Activated T-cell treated with anti-CD3 and anti-CD28 coated beads for 4 hours (primary cell): Measurements from ENCODE around the gene OR13C5.
"Not testable (repeated sequence)": the region's sequence is repeated elsewhere in the genome, so short reads cannot be mapped to it uniquely, and the experiment has no call there.

Experiments
- DNase-seq: peaks from one replicate; pipeline ENCODE4 v3.0.0-alpha.2; 2020

Gene OR13C5, protein sequence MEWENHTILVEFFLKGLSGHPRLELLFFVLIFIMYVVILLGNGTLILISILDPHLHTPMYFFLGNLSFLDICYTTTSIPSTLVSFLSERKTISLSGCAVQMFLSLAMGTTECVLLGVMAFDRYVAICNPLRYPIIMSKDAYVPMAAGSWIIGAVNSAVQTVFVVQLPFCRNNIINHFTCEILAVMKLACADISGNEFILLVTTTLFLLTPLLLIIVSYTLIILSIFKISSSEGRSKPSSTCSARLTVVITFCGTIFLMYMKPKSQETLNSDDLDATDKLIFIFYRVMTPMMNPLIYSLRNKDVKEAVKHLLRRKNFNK

DNA sequence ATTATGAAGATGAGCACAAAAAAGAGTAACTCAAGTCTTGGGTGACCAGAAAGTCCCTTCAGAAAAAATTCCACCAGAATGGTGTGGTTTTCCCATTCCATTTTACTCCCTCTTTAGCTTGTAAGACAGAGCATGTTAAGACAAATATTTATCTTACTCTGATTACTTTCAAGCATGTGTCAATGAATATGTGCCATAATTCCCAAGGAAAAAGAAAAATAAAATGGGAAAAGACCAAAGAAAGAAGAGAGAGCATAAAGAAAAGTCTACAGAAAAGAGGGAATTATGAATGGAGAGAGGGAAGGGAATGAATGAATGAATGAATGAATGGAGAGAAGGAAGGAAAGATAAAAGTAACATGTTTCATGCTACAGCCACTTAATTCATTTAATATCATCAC lies at the start of gene OR13C5:
Gene OR13C5, minus strand, starts transcription at position 101 of the 400 bp plus-strand sequence. Its CDS starts 0 bp downstream, at position 101.
- not testable (repeated sequence) for DNase-seq

DNA sequence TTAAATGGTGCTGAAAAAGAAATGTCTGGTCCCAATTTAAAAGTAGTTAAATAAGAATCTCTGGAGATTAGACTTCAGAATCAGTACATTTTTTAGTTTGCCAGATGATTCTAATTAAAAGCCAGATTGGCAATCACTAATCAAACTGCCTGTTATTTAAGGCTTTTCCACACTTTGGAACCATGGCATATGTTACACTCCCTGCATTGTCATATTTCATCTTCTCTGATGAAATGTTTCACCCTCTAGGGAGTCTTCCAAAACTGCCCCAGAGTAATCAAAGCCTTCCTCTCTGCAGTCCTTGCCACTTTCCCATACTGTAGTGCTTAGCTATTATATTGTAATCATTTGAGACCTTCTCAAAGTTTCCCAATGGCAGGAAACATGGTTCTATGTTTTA lies 36.2 kb upstream of the OR13C5 start:
- DNase-seq = no peak

DNA sequence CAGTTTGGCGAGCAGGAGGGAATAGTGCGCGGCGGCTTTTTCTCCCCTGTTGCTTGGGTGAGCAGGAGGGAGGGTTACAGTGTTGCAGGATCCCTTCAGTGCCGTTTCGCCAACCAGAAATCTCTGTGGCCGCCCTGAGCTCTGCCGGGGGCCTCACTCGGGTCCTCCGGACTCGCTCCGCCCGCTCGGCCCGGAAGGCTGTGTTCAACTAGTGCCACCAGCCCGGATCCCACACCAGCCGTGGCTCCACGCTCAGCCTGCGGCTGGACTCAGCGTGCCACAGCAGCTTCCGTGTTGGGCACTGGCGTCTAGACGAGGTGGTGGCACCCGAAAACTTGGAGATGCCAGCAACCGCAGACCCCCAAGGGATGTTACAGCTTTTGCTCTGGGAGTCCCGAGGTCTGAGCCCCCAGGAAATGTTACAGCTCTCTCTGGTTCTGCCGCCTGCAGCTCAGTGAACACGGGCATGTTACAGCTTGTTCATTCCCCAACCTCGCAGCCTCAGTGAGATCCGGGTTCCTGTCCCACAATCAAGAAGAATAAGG lies 34.8 kb upstream of the OR13C5 start:
- DNase-seq = no peak

DNA sequence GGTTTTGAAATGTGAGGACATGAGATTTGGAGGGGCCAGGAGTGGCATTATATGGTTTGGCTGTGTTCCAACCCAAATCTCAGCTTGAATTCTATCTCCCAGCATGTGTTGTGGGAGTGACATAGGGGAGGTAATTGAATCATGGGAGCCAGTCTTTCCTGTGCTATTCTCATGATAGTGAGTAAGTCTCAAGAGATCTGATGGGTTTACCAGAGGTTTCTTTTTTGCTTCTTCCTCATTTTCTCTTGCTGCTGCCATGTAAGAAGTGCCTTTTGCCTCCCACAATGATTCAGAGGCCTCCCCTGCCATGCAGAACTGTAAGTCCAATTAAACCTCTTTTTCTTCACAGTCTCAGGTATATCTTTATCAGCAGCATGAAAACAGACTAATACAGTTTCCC lies 26.8 kb upstream of the OR13C5 start:
- DNase-seq = not testable (repeated sequence)

DNA sequence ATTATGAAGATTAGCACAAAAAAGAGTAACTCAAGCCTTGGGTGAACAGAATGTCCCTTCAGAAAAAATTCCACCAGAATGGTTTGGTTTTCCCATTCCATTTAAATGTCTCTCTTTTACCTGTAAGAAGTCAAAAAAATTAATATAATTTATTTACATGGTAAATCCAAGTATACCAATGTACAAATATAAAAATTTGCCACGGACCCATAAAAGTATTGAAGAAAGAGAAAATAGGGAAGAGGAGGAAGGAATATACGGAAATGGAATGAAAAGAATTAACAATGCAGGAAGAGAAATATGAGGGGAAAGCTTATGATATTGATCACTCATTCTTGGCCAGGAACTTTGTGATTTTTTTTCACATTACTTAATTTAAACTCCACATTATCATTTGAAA lies 18.9 kb upstream of the OR13C5 start, which contains the start of gene OR13C9:
Gene OR13C9, minus strand, starts transcription at position 101 of the 400 bp plus-strand sequence. Its CDS starts 0 bp downstream, at position 101.
- DNase-seq = no peak

DNA sequence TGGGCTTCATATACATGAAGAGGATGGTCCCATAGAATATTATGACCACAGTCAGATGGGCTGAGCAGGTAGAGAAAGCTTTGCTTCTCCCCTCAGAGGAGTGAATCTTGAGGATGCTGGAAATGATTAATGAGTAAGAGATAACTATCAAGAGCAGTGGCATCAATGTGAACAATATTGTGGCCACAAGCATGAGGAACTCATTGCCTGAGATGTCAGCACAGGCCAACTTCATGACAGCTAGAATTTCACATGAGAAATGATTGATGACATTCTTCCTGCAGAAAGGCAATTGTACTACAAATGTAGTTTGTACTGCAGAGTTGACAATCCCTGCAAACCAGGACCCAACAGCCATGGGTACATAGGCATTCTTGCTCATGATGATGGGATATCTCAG lies 18.2 kb upstream of the OR13C5 start:
- no peak for DNase-seq

DNA sequence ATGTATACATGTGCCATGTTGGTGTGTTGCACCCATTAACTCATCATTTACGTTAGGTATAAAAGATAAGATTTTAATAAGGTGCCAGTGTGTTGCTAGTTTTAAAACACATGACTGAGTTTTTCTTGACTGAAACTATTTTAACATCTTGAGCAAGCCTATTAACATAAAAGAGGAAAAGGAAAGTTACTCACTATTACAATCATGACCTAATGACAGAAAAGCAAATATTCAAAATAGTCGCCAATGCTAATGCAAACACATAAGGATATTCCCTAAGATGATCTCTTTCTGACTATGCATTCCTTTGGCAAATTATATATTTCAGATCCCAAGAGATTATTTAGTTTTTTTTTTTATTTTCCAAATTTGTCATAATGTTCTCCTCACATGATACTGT lies 12.0 kb upstream of the OR13C5 start:
- DNase-seq = no peak

DNA sequence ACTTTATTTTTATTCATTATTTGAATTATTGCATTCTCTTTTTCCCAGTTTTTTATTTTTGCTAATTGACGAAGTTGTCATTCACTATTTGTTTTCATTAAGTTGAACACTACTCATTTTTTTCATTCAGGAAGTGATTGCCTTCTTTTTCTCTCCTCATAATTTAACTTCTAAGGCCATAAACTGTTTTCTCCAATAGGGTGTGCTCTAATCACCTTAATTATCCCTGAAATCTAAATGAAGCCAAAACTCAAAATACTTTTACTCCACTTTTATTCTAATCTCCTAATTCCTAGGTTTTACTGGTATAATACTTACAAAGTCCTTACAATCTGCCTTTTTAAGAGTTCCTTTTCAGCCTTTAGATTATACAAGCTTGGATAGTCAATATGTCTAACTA lies 9.1 kb upstream of the OR13C5 start:
- no peak for DNase-seq

DNA sequence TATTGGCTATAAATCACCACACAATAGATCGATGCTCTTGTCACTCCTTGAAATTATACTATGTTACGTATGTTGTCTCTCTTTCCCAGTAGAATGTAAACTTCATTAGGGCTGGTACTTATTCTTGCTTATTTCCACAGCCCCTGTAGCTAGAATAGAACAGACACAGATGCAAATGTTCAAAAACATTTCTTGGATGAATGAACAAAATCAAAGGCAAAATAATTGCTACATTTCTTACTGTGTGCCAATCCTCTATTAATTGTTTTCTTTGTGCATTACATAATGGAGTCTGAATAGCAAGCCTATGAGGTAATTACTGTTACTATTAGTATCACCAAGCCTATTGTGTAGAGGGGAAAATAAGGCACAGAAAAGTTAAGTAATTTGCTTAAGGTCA lies 6.9 kb upstream of the OR13C5 start:
- DNase-seq = no peak

DNA sequence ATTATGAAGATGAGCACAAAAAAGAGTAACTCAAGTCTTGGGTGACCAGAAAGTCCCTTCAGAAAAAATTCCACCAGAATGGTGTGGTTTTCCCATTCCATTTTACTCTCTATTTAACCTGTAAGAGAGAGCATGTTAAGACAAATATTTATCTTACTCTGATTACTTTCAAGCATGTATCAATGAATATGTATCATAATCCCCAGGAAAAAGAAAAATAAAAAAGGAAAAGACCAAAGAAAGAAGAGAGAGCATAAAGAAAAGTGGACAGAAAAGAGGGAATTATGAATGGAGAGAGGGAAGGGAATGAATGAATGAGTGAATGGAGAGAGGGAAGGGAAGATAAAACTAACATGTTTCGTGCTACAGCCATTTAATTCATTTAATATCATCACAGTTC lies 6.3 kb upstream of the OR13C5 start, which contains the start of gene OR13C2:
Gene OR13C2, minus strand, starts transcription at position 101 of the 400 bp plus-strand sequence. Its CDS starts 0 bp downstream, at position 101.
- not testable (repeated sequence) for DNase-seq

DNA sequence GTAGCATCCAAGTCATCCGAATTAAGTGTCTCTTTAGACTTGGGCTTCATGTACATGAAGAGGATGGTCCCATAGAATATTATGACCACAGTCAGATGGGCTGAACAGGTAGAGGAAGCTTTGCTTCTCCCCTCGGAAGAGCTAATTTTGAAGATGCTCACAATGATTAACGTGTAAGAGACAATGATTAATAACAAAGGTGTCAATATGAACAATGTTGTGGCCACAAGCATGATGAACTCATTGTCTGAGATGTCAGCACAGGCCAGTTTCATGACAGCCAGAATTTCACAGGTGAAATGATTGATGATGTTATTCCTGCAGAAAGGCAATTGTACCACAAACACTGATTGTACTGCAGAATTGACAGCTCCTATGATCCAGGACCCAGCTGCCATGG lies 5.6 kb upstream of the OR13C5 start:
- no peak for DNase-seq

DNA sequence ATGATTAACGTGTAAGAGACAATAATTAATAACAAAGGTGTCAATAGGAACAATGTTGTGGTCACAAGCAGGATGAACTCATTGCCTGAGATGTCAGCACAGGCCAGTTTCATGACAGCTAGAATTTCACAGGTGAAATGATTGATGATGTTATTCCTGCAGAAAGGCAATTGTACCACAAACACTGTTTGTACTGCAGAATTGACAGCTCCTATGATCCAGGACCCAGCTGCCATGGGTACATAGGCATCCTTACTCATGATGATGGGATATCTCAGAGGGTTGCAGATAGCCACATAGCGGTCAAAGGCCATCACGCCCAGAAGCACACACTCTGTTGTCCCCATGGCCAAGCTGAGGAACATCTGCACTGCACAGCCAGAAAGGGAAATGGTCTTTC lies 464 bp downstream of the OR13C5 start:
- DNase-seq = not testable (repeated sequence)

DNA sequence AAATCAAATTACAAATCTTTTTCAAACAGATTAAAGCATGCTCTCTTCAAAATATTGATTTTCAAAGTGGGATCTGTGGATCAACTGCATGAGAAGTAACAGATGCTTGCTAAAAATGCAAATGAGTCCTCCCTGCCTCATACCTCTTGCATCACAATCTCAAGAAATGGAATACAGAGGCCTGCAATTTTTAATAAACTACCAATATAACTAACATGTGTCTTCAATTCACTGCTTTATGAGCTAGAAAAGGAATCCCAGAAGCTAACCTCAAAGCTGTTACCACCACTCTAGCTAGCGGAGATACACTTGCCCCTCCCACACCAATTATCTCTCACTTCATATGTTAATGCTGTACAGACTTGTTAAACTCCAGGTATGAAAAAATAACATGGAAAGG lies 9.6 kb downstream of the OR13C5 start:
- DNase-seq = no peak

DNA sequence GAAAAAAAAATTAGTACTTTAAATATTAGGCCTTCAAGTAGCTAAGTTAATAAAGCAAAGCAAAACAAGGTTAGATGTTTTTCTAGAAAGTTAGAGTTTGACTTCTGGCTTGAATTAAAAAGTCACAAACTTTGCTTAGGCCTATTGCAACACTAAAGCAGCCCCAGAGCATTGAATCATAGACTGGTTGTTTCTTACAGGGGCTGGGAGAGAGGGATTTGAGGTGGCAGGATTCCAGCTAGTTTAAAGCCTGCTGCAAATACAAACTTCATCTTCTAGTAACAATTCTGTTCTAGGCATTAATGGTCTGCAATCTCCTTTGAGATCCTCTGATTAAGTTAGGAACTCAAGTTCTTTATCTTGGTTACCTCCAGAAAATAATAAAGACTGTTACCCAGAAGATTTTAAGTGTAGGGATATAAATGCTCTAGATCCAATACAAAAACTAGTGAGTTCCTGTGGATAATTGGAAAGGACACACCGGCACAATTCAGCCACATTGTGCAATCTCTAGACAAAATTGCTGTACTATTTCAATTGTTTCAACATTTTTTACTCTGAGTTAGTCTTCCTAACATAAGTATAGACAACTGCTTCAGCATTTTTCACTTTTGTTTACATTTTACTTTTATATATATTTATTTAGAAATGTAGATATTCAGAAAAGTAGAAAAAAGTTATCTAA lies 12.6 kb downstream of the OR13C5 start:
- DNase-seq = no peak

DNA sequence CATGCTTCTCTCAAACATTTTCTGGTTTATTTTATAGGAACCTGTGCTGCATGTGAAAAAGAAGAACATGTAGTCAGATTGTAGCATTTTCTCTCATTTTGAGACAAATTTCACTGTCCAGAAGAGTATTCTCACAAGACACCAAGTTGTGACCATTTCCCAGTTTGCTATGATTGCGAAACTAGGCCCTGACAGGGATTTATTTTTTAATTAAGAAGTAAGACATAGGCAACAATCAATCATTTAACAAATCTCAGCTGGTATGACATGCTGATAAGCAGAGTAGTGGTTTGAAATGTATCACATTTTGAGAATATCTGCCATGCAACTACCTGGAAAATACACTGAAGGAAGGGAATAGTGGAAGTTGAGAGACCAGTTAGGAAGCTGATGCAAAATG lies 18.7 kb downstream of the OR13C5 start:
- DNase-seq = no peak

DNA sequence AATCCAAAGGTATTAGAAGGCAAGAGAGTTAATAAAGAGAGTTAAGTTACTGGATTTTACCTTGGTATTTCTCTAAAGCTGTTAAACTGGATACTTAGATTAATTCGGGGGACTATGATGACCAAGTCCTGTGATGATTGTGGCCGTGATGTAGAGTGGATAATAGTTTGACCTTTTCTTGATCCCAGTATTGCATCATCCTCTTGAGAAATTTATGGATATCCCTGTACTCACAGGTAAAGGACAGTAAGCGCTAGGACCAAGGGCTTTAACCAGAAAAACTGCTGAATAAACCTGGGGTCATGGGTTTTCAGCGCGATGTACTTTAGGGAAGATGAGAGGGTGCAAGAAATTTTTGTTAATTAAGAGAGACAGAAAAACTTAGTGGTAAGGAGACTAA lies 21.9 kb downstream of the OR13C5 start:
- DNase-seq = no peak

DNA sequence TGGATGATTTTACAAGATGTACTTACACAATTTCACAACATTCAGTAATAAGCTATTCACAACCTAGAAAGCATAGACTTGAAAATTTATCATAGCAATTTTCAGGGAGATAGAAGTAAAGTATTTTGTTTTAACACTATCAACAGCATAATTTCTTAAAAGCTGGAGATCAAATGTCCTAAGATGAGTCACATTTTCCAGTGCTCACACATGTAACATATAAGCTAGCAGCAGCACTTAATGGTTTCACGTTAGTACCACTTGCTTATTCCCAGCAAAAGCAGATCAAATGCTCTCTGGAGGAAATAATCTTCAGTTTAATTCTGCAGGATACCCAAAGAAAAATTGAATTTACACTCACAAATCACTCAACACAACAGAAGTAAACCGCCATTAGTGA lies 23.8 kb downstream of the OR13C5 start:
- DNase-seq = no peak

DNA sequence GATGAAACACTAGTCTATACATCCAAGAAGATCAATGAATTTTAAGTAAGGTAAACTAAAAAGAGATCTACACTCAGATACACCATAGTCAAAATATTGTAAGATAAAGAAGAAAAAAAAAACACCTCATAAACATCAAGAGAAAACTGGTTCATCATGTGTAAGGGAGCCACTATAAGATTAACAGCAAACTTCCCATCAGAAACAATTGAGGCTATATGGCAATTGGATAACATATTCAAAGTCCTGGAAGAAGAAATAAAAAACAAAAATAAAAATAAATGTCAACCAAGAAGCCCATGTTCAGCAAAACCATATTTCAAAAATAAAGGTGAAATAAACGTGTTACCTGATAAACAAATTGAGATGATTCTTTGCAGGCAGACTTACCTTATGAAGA lies 26.6 kb downstream of the OR13C5 start:
- no peak for DNase-seq

DNA sequence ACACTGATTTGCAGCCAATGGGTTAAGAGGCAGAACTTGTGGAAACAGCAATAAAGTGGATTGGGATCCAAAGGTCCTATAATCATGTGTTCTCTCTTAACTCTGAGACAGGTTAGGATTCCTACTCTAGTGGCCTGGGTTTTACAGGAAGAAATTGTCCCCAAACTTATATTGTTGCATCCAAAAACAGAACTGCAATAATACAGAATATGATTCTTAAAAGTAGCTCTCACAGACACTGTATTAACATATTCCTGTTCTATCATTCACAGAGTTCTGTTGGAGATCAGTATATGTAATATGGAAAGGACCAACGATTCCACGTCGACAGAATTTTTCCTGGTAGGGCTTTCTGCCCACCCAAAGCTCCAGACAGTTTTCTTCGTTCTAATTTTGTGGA lies 30.3 kb downstream of the OR13C5 start, which contains the start of gene OR13C8:
Gene OR13C8, plus strand, starts transcription at position 301 of the 400 bp plus-strand sequence. Its CDS starts 0 bp downstream, at position 301.
- DNase-seq = no peak

DNA sequence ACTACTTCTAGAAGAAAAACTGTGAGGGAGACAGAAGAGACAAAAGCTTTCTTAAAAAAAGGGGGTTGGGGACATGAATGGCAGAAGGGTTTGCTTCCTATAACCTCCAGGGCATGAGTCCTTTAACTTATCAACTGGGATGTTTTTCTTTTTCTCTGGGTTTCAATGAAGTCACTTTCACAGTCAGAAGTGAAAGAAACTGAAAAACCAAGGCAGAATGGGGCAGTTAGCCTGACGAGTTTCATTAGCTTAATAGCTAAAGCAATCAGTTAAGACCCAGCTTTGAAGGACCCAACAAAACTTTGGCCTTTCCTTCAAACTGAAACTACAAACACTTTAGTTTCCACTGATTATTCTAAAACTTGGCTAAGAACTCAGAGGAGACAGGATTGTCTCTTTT lies 34.9 kb downstream of the OR13C5 start:
- no peak for DNase-seq

DNA sequence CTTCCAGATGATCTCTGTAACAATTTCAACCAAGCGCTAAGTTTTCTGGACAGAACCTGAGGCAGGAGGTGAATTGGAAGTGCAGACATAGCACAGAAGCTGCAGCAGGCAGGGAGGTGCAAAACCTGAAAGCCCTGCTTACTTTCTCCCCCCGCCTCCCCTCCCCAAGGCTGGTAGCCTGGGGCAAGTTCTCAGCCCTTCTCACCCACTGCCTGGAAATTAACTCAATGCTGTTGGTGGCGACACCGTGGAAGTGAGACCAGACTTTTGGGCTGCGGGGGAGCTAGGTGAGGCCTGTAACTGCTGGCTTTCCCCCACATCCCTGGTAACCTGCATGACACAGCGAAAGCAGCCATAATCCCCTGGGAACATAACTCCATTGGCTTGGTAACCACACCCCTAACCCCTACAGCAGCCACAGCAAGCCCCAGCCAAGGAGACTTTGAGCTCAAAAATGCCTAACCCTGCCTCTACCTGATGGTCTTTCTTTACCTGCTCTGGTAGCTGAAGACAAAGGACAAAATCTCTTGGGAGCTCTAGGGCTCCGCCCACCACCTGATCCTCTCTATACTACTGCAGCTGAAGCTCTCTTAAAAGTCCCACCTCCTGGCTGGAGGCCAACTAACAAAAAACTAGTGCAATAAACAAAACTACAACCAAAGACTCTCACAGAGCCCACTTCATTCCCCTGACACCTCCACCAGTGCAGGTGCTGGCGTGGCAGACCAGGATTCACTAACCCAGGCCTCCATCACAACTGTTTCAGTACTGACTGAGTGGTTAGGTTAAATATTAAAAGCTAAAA lies 42.2 kb downstream of the OR13C5 start:
- DNase-seq = no peak

DNA sequence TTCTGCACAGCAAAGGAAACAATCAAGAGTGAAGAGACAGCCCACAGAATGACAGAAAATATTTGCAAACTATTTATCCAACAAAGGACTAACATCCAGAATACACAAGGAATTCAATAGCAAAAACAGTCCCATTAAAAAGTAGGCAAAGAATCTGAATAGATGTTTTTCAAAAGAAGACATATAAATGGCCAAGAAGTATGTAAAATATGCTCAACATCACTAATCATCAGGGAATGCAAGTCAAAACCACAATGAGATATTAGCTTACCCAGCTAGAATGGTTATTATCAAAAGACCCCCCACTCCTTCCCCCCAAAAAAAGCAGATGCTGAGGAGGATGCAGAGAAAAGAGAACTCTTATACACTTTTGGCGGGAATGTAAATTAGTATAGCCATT lies 43.7 kb downstream of the OR13C5 start:
- no peak for DNase-seq

DNA sequence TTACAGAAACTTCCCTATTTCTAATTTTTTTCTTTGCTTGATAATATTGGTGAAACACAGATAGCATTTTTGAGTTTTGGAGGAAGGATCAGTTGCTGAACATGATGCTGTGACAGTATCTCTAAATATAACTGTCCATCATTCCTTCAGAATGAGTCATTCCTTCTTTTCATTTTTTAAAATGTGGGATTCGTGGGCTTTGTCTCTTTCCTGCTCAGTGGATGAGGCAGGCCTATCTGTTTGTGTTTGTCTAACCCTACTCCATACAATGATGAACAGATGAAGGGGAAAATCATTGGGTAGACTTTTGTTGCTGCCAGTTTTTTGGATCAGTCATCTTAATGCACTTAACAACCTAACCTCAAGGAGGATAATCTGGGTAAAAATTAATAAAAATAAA lies 46.0 kb downstream of the OR13C5 start:
- no peak for DNase-seq
